ENCODE measurements around the gene SYNE1.
A peak's percentile ranks its signal among the peaks of the same experiment; 100 is the strongest.

SYNE1 gene

GRCh38 chr6:152404086-152404857 is 232.9 kb downstream of the SYNE1 start:
- no peaks in the 10 kb centered on the region for H3K4me1 Mint-ChIP-seq

GRCh38 chr6:152402791-152403190 is 234.4 kb downstream of the SYNE1 start:
- no peak for ATAC-seq
- H3K4me3 Mint-ChIP-seq = no peak overlapping the region
- no peaks in the 10 kb centered on the region for H3K4me1 Mint-ChIP-seq
- peaks cover 33% of the 10 kb centered on the region for H3K36me3 Mint-ChIP-seq
- no peaks in the 10 kb centered on the region for H3K9me3 Mint-ChIP-seq
- no peak overlapping the region for H3K27ac Mint-ChIP-seq
- DNase-seq (ENCODE audit: low spot score in 2 of 2) = no peak

More at GRCh38 chr6:152404086-152404857, 232.9 kb downstream of the SYNE1 start:
- Mint-ChIP-seq H3K9me3 (no peaks in the 10 kb centered on the region), H3K4me3 (no peak overlapping the region), H3K27ac (no peak overlapping the region), H3K36me3 (peaks cover 22% of the 10 kb centered on the region)
- DNase-seq (ENCODE audit: low spot score in 2 of 2) = no peak
- ATAC-seq = no peak

- H3K27ac Mint-ChIP-seq = no peak overlapping the region
- no peak for ATAC-seq
These were observed 235.2 kb downstream of the SYNE1 start for GRCh38 chr6:152401978-152402377.

GRCh38 chr6:152399399-152399798 is 237.8 kb downstream of the SYNE1 start:
- ATAC-seq (no peak), DNase-seq (ENCODE audit: low spot score in 2 of 2) (no peak)
- Mint-ChIP-seq H3K27ac (no peak overlapping the region), H3K36me3 (peaks cover 40% of the 10 kb centered on the region), H3K9me3 (no peaks in the 10 kb centered on the region), H3K4me1 (no peaks in the 10 kb centered on the region), H3K4me3 (no peak overlapping the region)

More at GRCh38 chr6:152401978-152402377, 235.2 kb downstream of the SYNE1 start:
- Mint-ChIP-seq H3K9me3 (no peaks in the 10 kb centered on the region), H3K4me3 (no peak overlapping the region), H3K4me1 (no peaks in the 10 kb centered on the region), H3K36me3 (peaks cover 33% of the 10 kb centered on the region)
- DNase-seq (ENCODE audit: low spot score in 2 of 2) = no peak

GRCh38 chr6:152398993-152399392 is 238.2 kb downstream of the SYNE1 start:
- Mint-ChIP-seq H3K9me3 (no peaks in the 10 kb centered on the region), H3K27ac (no peak overlapping the region), H3K36me3 (peaks cover 40% of the 10 kb centered on the region), H3K4me3 (no peak overlapping the region), H3K4me1 (no peaks in the 10 kb centered on the region)
- no peak for DNase-seq (ENCODE audit: low spot score in 2 of 2)
- no peak for ATAC-seq

- Mint-ChIP-seq H3K9me3 (no peaks in the 10 kb centered on the region), H3K4me1 (no peaks in the 10 kb centered on the region), H3K36me3 (peaks cover 40% of the 10 kb centered on the region), H3K27ac (no peak overlapping the region), H3K4me3 (no peak overlapping the region)
- ATAC-seq (no peak), DNase-seq (ENCODE audit: low spot score in 2 of 2) (no peak)
These were observed 238.8 kb downstream of the SYNE1 start for GRCh38 chr6:152398316-152398715.

GRCh38 chr6:152394303-152394702 is 242.9 kb downstream of the SYNE1 start:
- Mint-ChIP-seq H3K4me3 (no peak overlapping the region), H3K27ac (no peak overlapping the region)
- no peak for ATAC-seq

GRCh38 chr6:152391179-152391880 is 245.8 kb downstream of the SYNE1 start:
- ATAC-seq = no peak
- H3K4me3 Mint-ChIP-seq = no peak overlapping the region

More at GRCh38 chr6:152394303-152394702, 242.9 kb downstream of the SYNE1 start:
- no peak for DNase-seq (ENCODE audit: low spot score in 2 of 2)
- no peaks in the 10 kb centered on the region for H3K9me3 Mint-ChIP-seq
- no peaks in the 10 kb centered on the region for H3K4me1 Mint-ChIP-seq
- H3K36me3 Mint-ChIP-seq = peaks cover 23% of the 10 kb centered on the region

GRCh38 chr6:152387091-152387490 is 250.1 kb downstream of the SYNE1 start:
- Mint-ChIP-seq H3K27ac (no peak overlapping the region), H3K4me1 (no peaks in the 10 kb centered on the region), H3K4me3 (no peak overlapping the region), H3K36me3 (peaks cover 17% of the 10 kb centered on the region), H3K9me3 (no peaks in the 10 kb centered on the region)
- DNase-seq (ENCODE audit: low spot score in 2 of 2) (no peak), ATAC-seq (no peak)

More at GRCh38 chr6:152391179-152391880, 245.8 kb downstream of the SYNE1 start:
- Mint-ChIP-seq H3K4me1 (no peaks in the 10 kb centered on the region), H3K36me3 (peaks cover 18% of the 10 kb centered on the region), H3K27ac (no peak overlapping the region), H3K9me3 (no peaks in the 10 kb centered on the region)
- DNase-seq (ENCODE audit: low spot score in 2 of 2) = no peak

- Mint-ChIP-seq H3K36me3 (peaks cover 15% of the 10 kb centered on the region), H3K9me3 (no peaks in the 10 kb centered on the region), H3K4me1 (no peaks in the 10 kb centered on the region), H3K27ac (no peak overlapping the region), H3K4me3 (no peak overlapping the region)
- ATAC-seq = peak; percentile 28
- DNase-seq (ENCODE audit: low spot score in 2 of 2) = no peak
These were observed 251.0 kb downstream of the SYNE1 start for GRCh38 chr6:152386131-152386530.

- Mint-ChIP-seq H3K36me3 (peaks cover 7% of the 10 kb centered on the region), H3K9me3 (no peaks in the 10 kb centered on the region)
- no peak for ATAC-seq
These were observed 255.9 kb downstream of the SYNE1 start for GRCh38 chr6:152380993-152381898.

GRCh38 chr6:152380351-152380767 is 256.8 kb downstream of the SYNE1 start:
- Mint-ChIP-seq H3K36me3 (peaks cover 15% of the 10 kb centered on the region), H3K4me1 (peaks cover 4% of the 10 kb centered on the region), H3K4me3 (peak overlapping the region; percentile 14), H3K9me3 (no peaks in the 10 kb centered on the region), H3K27ac (peak overlapping the region; percentile 79)
- no peak for ATAC-seq
- DNase-seq (ENCODE audit: low spot score in 2 of 2) = no peak

More at GRCh38 chr6:152380993-152381898, 255.9 kb downstream of the SYNE1 start:
- no peak overlapping the region for H3K4me3 Mint-ChIP-seq
- H3K27ac Mint-ChIP-seq = no peak overlapping the region
- peaks cover 4% of the 10 kb centered on the region for H3K4me1 Mint-ChIP-seq
- DNase-seq (ENCODE audit: low spot score in 2 of 2) = no peak

- H3K4me1 Mint-ChIP-seq = peaks cover 4% of the 10 kb centered on the region
- no peak overlapping the region for H3K4me3 Mint-ChIP-seq
- DNase-seq (ENCODE audit: low spot score in 2 of 2) (no peak), ATAC-seq (no peak)
- peaks cover 14% of the 10 kb centered on the region for H3K36me3 Mint-ChIP-seq
- H3K27ac Mint-ChIP-seq = no peak overlapping the region
- H3K9me3 Mint-ChIP-seq = no peaks in the 10 kb centered on the region
These were observed 257.7 kb downstream of the SYNE1 start for GRCh38 chr6:152379423-152379822.

GRCh38 chr6:152378169-152378568 is 259.0 kb downstream of the SYNE1 start:
- Mint-ChIP-seq H3K36me3 (peaks cover 9% of the 10 kb centered on the region), H3K4me3 (no peak overlapping the region), H3K4me1 (peaks cover 4% of the 10 kb centered on the region), H3K9me3 (no peaks in the 10 kb centered on the region), H3K27ac (no peak overlapping the region)
- ATAC-seq (peak; percentile 45), DNase-seq (ENCODE audit: low spot score in 2 of 2) (no peak)

- H3K9me3 Mint-ChIP-seq = no peaks in the 10 kb centered on the region
- peaks cover 2% of the 10 kb centered on the region for H3K4me1 Mint-ChIP-seq
- no peak for ATAC-seq
- no peak overlapping the region for H3K4me3 Mint-ChIP-seq
- peaks cover 9% of the 10 kb centered on the region for H3K36me3 Mint-ChIP-seq
- no peak for DNase-seq (ENCODE audit: low spot score in 2 of 2)
- no peak overlapping the region for H3K27ac Mint-ChIP-seq
These were observed 262.0 kb downstream of the SYNE1 start for GRCh38 chr6:152375197-152375596.

All from stimulated activated effector memory CD8-positive, alpha-beta T cell treated with anti-CD3 and anti-CD28 coated beads, Interleukin-12 subunit alpha, Interleukin-12 subunit beta, amount 100 ng/mL, for 72 hours (primary cell).